G401 (cell line): ENCODE data around the gene RIMBP2. TPM values are rescaled to one million over a fixed set of nuclear protein-coding genes. Genes with fewer than 3 reads are reported as not detected.

ENCODE experiments used
- DNase-seq: peaks from one replicate; pipeline ENCODE4 v3.0.0-alpha.2; 2015; ENCODE audit warnings: low spot score
- in situ Hi-C: cut with HindIII; loops from 2 replicates; pipeline ENCODE4 v1.10.0; 2016; ENCODE audit warnings: low sequenced_read_pairs, mixed read lengths
- total RNA-seq: library from RNA; depleted of rRNA; stranded (reverse); fragments of >200 nt; shearing (Covaris generic); gene quantifications from 2 replicates; pipeline ENCODE4 v1.2.3, GENCODE V29; 2014

The RIMBP2 gene
- total RNA-seq, 1 experiment from 2014 or later, result 75.3 TPM

- DNase-seq, result no peak
- in situ Hi-C loops, result no loop called here
Observed at GRCh38 chr12:130687190-130687589, 28.9 kb downstream of the RIMBP2 start.

DNA sequence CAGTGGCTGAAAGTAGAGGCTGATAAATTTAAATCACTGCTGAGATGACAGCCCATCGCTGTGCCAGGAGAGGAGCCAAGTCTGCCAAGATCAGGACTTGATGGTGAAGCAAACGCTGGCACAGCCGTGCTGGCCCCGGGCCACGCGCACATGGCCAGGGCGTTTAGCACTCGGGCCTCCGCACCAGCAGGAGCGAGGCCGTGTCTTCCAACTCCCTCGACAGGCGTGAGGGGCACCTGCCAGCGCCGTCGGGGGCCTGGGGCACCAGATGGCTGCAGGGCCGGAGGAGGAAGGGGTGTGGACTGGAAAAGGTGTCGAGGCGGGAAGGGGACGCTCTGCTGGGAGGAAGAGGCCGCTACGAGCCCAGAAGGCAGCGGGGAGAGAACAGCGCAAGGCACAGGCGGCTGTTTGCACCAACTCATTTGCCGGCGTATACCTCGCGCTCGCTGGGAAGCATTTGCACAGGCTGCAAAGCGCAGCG, 29.5 kb downstream of the RIMBP2 start:
- in situ Hi-C loops, result no loop called here
- peak; percentile 85 for DNase-seq

- DNase-seq, result no peak
- in situ Hi-C loops, result no loop called here
Observed at GRCh38 chr12:130685850-130686249, 30.2 kb downstream of the RIMBP2 start.

GRCh38 chr12:130685250-130685787, 30.8 kb downstream of the RIMBP2 start:
- DNase-seq, result no peak
- in situ Hi-C loops, result no loop called here

- in situ Hi-C loops, result no loop called here
- no peak for DNase-seq
Observed at GRCh38 chr12:130683811-130684210, 32.3 kb downstream of the RIMBP2 start.

DNA sequence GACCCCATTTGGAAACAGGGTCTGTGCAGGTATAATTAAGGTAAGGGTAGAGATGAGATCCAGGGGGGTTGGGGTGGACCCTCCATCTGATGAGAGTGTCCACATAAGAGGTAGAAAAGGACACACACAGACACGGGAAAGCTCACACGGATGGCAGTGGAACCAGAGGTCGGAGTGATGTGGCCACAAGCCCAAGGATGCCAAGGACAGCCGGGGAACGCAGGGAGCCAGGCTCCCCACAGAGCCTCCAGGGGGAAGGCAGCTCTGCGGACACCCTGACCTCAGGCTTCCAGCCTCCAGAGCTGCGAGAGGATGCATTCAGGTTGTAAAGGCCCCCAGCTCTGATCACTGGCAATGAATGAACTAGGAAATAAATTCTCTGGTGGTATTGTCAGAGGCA, 33.0 kb downstream of the RIMBP2 start:
- no peak for DNase-seq
- in situ Hi-C loops, result no loop called here

DNA sequence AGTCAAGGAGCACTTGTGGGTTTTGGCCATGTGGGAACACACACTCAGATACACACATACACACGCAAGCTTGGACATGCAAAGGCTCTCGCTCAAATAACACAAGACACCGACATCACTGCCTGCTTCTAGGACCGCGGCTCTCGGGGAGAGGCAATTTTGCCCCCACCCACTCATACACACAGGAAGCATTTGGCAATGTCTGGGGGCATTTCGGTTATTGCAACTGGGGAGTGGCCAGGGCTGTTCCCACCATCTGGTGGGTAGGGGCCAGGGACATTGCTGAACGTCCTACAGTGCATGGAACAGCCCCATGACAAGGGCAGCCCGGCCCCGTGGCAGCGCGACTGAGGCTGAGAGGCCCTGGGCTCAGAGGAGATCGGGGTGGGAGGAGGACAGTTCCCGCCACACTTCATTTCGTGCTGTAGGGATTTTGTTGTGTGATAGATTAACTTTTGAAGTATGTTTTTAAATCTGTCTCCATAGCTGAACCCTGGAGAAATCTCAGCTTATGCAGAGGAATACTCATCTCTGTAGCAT, 35.6 kb downstream of the RIMBP2 start:
- in situ Hi-C loops, result no loop called here
- DNase-seq, result no peak

DNA sequence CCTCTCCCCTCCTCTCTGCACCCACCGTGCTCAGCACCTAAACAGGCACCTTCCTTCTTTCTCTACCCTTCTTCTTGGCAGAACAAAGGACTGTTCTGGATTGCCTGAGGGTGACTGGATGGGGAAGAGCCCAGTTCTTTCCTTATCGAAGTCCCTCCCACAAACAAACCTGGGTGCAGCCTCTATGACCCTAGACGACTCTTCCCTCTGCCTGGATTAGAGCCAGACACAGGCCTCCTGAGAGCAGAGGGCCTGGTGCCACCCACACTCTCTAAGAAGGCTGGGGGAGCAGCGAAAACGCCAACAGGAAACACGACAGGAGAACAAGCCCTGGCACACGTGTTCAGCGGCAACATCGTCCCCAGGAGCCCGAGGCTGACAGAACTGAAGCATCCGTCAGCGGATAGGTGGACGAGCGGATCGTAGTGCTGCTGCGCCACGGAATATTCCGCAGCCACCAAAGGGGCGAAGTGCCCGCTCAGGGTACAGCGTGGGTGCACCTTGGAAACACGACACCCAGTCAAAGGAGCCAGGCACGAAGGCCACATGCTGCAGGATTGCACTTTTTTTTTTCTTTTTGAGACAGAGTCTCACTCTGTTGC, 38.0 kb downstream of the RIMBP2 start:
- DNase-seq, result no peak
- in situ Hi-C loops, result no loop called here

GRCh38 chr12:130675791-130676190, 40.3 kb downstream of the RIMBP2 start:
- in situ Hi-C loops, result no loop called here
- no peak for DNase-seq

DNA sequence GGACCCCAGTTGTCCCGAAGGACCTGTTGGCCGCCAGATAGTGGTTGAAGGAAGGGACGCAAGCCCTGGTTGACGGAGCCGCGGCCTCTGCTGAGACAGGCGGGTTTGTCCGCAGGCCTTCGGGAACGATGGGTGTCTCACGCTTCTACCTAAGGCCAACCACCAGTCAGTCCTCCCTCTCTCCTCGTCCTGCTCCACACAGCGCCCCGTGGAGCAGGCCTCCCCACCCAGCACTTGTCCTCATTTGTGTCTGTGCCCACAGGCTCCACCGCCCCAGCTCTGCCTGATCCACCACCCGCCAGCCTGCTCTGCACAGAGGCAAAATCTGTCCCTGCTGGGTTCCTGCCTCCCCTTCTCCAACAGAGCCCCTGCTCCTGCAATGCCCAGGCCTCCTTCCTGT, 41.0 kb downstream of the RIMBP2 start:
- DNase-seq, result no peak
- in situ Hi-C loops, result no loop called here

GRCh38 chr12:130674676-130675075, 41.4 kb downstream of the RIMBP2 start:
- DNase-seq, result no peak
- in situ Hi-C loops, result no loop called here

- no peak for DNase-seq
- in situ Hi-C loops, result no loop called here
Observed at GRCh38 chr12:130673036-130673705, 42.9 kb downstream of the RIMBP2 start.

DNA sequence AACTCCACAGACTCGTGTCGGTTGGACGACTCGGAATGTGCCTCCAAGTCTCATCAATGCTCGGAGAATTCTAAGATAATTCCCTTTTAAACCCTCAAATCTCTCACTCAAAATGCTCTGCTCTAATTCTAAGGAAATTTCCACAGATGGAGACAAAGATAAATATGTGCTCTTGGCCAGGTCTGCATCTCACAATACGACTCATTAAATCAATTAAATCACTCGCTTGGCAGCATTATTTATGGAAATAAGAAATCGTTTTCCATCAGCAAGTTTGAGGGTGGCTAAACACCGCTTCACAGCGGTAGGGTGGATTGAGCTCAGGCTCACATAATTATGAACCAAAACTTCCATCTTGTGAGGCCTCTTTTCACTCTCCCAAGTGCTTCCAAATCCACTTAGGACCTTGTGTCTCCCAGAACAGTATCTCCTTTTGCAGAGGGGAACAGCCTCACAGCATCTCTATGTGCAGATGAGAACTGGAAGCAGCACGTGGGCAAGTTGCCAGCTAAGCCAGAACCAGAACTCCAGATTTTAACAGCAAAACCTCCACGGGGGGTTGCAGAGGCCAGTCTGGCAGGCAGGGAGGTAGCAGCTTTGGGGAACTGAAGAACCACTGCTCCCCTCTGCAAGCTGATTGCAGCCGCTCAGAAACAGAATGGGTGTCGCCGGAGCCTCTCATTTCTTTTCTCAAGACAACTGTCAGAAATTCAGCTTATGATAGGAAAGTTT, 43.8 kb downstream of the RIMBP2 start:
- no peak for DNase-seq
- in situ Hi-C loops, result no loop called here

- no peak for DNase-seq
- in situ Hi-C loops, result no loop called here
Observed at GRCh38 chr12:130671556-130671955, 44.5 kb downstream of the RIMBP2 start.

GRCh38 chr12:130669797-130670196, 46.3 kb downstream of the RIMBP2 start:
- DNase-seq, result no peak
- in situ Hi-C loops, result no loop called here

GRCh38 chr12:130669205-130669557, 46.9 kb downstream of the RIMBP2 start:
- no peak for DNase-seq
- in situ Hi-C loops, result no loop called here

DNA sequence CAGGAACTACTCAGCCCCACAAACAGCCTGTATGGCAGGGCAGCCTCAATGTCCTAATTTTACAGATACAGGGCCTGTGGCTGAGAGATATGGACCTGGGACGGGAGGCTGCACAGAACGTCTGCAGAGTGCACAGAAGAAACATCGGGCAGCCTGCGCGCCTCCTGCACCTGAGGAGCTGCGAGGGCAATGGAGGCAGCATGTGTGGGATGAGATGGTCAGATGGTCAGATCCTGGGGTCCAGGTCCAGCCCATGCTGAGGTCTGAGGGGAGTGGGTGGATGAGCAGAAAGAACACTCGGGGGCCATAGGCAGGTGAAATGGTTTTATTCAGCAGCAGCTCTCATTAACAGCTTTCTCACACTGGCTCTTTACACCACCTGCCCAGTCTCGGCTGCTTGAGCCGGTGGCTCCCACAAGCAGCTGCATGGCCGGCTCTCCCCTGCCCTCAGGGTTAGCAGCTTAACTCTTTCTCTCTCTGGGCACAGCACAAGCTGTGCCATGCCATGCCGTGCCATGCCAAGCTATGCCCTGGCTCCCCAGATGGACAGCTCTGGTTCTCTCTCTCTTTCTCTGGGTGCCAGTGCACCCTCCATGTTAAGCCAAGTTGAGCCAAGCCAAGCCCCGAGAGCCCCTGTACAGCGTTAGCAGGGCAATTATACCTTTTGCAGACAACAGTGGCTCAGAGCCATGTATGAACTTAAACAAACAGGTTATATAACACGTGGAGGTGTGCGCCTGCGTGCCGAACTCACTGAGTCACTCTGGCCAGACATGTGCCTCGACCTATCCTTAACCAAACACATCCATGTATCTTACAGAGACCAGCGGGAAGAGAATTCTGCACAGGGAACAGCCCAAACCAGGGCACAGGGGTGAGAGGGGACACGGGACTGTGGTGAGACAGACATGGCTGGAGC, 47.6 kb downstream of the RIMBP2 start:
- DNase-seq, result no peak
- in situ Hi-C loops, result no loop called here

DNA sequence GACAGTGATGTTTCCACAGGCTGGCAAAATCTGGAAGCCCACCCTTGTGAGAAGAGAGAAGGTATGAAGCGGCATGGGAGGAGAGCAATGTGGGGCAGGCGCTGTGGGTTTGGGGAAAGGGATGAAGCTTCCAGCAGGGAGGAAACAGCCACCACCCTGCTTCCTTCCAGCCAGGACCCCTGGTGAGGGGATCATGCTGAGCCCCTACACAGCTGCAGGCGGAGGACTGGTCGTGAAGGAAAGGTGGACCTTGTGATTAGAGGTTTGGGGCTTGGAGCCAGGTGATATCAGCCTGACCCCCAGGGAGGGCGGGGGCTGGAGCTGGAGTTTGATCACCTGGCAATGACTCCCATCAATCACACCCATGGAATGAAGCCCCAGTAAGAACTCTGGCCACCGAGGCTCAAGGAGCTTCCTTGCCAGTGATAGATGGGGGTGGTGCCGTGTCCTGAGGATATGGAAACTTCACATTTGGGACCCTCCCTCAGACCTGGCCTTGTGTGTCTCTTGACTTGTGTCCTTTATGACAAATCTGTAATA, 48.6 kb downstream of the RIMBP2 start:
- in situ Hi-C loops, result no loop called here
- DNase-seq, result no peak

DNA sequence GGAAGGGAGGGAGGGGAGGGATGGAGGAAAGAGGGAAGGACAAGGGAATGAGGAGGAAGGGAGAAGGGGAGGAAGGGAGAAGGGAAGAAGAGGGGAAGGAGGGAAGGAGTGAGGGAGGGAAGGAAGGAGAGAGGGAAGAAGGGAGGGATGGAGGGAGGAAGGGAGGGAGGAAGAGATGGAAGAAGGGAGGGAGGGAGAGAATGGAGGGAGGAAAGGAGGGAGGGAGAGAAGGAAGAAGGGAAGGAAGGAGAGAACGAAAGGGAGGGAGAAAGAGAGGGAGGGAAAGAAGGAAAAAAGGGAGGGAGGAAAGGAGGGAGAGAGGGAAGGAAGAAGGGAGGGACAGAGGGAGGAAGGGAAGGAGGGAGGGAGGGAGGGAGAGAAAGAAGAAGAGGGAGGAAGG, 49.5 kb downstream of the RIMBP2 start:
- DNase-seq, result no peak
- in situ Hi-C loops, result no loop called here
